ENCODE measurements around the gene UBR1. TPM values are rescaled to one million over a fixed set of nuclear protein-coding genes. Genes with fewer than 3 reads are reported as not detected.

UBR1 gene
- 21.9 and 22.3 TPM in 2 replicates for total RNA-seq (2022)
- Bru-seq, nascent RNA = percentile 73 among the genes with signal in this experiment
- percentile 70 among the genes with signal in this experiment for BruChase-seq, experiment 1, labeled RNA remaining after a 2-hour chase
- percentile 70 among the genes with signal in this experiment for BruChase-seq, experiment 2, labeled RNA remaining after a 6-hour chase
- long read RNA-seq, full-length matches to known transcripts = 2 of 8 reads
- long read RNA-seq, partial matches to known transcripts = 2 of 8 reads
- long read RNA-seq, other reads (novel, unspliced or antisense) = 4 of 8 reads

DNA sequence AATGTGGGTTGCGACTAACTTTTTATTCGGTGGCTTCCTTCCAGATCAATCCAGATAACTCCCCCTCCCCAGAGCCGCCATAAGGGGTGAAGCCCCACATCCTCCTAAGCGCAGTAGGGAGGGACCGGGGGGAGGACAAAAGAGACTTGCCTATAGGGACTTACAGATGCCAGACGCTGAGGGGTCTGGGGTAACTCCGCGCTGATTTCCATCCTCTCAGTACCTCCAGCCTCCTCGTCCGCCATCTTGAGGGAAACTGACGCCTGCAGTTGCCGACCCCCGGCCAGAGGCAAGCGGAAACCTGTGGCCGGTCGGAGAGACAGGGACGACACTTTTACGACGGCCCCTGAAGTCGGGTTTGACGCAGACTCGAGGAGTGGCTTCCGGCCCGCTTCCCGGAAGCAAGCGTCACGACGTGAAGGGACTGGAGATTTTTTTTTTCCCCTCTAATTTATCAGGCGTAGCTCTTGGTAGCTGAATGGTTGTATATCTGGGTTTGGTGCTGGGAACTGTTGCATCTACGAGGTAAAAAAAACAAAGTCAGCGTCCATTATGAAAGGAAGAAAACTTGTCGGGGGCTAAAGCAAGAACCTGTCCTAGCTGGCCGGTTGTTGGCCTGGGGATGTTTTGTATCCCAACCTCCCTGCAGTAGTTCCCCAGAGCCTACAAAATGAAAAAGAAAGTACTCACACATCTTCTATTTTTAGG lies at the start of gene UBR1:
UBR1 (minus strand) TSS at position 261 of the 708 bp plus-strand sequence; CDS start at position 245, 16 bp downstream.
- DNase-seq = peak; percentile 88 to 91
- no peaks in the 10 kb centered on the region for H3K4me1 ChIP-seq
- H3K4me3 ChIP-seq (ENCODE audit: low read depth, low read length) = peak within 1 kb of the TSS; percentile 67
- no peaks in the 10 kb centered on the region for H3K27me3 ChIP-seq (replicated peaks; ENCODE audit: control insufficient read depth, insufficient read depth, low read length)
- Mint-ChIP-seq H3K36me3 (ENCODE audit: insufficient read depth, unreplicated experiment) (peaks cover 21% of the 10 kb centered on the region), H3K4me1 (ENCODE audit: low read depth, unreplicated experiment) (peaks cover 6% of the 10 kb centered on the region), H3K27me3 (ENCODE audit: insufficient read depth, unreplicated experiment) (no peaks in the 10 kb centered on the region), H3K27ac (ENCODE audit: unreplicated experiment) (peak within 1 kb of the TSS; percentile 95), H3K9me3 (ENCODE audit: unreplicated experiment) (no peaks in the 10 kb centered on the region), H3K4me3 (ENCODE audit: unreplicated experiment) (peak within 1 kb of the TSS; percentile 88)
- intact Hi-C loops (cut with micrococcal nuclease; ENCODE audit: unreplicated experiment) = loop anchor here (1.0 to 2.0 kb wide), 4 partner anchors 17 to 79 kb away; partner anchors contain the start of genes CCNDBP1 and TMEM62
- ChIA-PET CTCF (no interaction called here), POLR2A (no interaction called here)
- TF ChIP-seq, protein P1, sequence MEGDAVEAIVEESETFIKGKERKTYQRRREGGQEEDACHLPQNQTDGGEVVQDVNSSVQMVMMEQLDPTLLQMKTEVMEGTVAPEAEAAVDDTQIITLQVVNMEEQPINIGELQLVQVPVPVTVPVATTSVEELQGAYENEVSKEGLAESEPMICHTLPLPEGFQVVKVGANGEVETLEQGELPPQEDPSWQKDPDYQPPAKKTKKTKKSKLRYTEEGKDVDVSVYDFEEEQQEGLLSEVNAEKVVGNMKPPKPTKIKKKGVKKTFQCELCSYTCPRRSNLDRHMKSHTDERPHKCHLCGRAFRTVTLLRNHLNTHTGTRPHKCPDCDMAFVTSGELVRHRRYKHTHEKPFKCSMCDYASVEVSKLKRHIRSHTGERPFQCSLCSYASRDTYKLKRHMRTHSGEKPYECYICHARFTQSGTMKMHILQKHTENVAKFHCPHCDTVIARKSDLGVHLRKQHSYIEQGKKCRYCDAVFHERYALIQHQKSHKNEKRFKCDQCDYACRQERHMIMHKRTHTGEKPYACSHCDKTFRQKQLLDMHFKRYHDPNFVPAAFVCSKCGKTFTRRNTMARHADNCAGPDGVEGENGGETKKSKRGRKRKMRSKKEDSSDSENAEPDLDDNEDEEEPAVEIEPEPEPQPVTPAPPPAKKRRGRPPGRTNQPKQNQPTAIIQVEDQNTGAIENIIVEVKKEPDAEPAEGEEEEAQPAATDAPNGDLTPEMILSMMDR (IDR thresholded peaks at IDR 0.05; ENCODE audit: insufficient read depth in 1 of 2, low read depth in 1 of 2, low read length in 1 of 2, severe bottlenecking in 1 of 2, unreplicated experiment in 1 of 2) = no peak
- no TSS peak for BruUV-seq (replicated peaks)
- no peaks in the 10 kb centered on the region; the same call in 1 of the 2 replicates for H3K36me3 ChIP-seq (ENCODE audit: control insufficient read depth, insufficient read depth, low read length)
- no peaks in the 10 kb centered on the region for H3K9me3 ChIP-seq

DNA sequence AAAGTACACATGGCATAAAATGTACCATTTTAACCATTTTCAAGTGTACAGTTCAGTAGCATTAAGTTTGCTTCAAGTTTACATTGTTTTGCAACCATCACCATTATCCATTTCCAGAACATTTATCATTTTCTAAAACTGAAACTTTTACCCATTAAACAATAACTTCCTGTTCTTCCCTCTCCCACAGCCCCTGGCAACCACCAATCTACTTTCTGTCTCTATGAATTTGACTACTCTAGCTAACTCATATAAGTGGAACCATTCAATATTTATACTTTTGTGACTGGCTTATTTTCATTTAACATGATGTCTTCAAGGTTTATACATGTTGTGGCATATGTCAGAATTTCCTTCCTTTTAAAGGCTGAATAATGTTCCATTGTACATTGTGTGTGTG lies 47.4 kb upstream of the UBR1 start:
- CTCF ChIA-PET = no interaction called here
- no TSS peak for BruUV-seq (replicated peaks)
- Mint-ChIP-seq H3K27me3 (ENCODE audit: insufficient read depth, unreplicated experiment) (no peaks in the 10 kb centered on the region), H3K4me1 (ENCODE audit: low read depth, unreplicated experiment) (no peaks in the 10 kb centered on the region), H3K9me3 (ENCODE audit: unreplicated experiment) (no peaks in the 10 kb centered on the region), H3K36me3 (ENCODE audit: insufficient read depth, unreplicated experiment) (peaks cover 9% of the 10 kb centered on the region), H3K27ac (ENCODE audit: unreplicated experiment) (no peak overlapping the region), H3K4me3 (ENCODE audit: unreplicated experiment) (no peak overlapping the region)
- POLR2A ChIA-PET = no interaction called here
- peaks cover 8% of the 10 kb centered on the region for H3K4me1 ChIP-seq
- no peaks in the 10 kb centered on the region for H3K36me3 ChIP-seq (ENCODE audit: control insufficient read depth, insufficient read depth, low read length)
- intact Hi-C loops (cut with micrococcal nuclease; ENCODE audit: unreplicated experiment) = no loop called here
- no peak for DNase-seq
- no peaks in the 10 kb centered on the region for H3K27me3 ChIP-seq (replicated peaks; ENCODE audit: control insufficient read depth, insufficient read depth, low read length)
- no peak overlapping the region for H3K4me3 ChIP-seq (ENCODE audit: low read depth, low read length)
- no peaks in the 10 kb centered on the region for H3K9me3 ChIP-seq
- TF ChIP-seq, protein P1 (IDR thresholded peaks at IDR 0.05; ENCODE audit: insufficient read depth in 1 of 2, low read depth in 1 of 2, low read length in 1 of 2, severe bottlenecking in 1 of 2, unreplicated experiment in 1 of 2) = no peak

DNA sequence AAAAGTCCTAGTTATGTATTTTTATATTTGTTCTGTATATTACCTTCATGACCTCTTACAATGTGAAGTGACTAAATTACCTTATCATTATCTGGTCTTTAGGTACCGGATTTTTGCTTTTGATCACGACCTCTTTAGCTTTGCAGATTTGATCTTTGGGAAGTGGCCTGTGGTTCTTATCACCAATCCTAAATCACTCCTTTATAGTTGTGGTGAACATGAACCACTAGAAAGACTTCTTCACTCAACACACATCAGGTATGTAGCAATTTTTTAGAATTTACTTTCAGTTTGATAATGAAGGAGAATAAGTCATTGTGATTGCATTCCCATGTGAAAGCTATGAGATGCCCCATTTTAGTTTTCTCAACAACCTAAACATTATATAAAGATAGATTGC lies 45.9 kb upstream of the UBR1 start:
- TF ChIP-seq, protein P1 (IDR thresholded peaks at IDR 0.05; ENCODE audit: insufficient read depth in 1 of 2, low read depth in 1 of 2, low read length in 1 of 2, severe bottlenecking in 1 of 2, unreplicated experiment in 1 of 2) = no peak
- no TSS peak for BruUV-seq (replicated peaks)
- Mint-ChIP-seq H3K36me3 (ENCODE audit: insufficient read depth, unreplicated experiment) (peaks cover 9% of the 10 kb centered on the region), H3K4me3 (ENCODE audit: unreplicated experiment) (no peak overlapping the region), H3K4me1 (ENCODE audit: low read depth, unreplicated experiment) (no peaks in the 10 kb centered on the region), H3K27me3 (ENCODE audit: insufficient read depth, unreplicated experiment) (no peaks in the 10 kb centered on the region), H3K9me3 (ENCODE audit: unreplicated experiment) (no peaks in the 10 kb centered on the region), H3K27ac (ENCODE audit: unreplicated experiment) (no peak overlapping the region)
- DNase-seq = no peak
- Histone ChIP-seq H3K4me3 (ENCODE audit: low read depth, low read length) (no peak overlapping the region), H3K36me3 (ENCODE audit: control insufficient read depth, insufficient read depth, low read length) (no peaks in the 10 kb centered on the region), H3K27me3 (replicated peaks; ENCODE audit: control insufficient read depth, insufficient read depth, low read length) (no peaks in the 10 kb centered on the region), H3K9me3 (no peaks in the 10 kb centered on the region), H3K4me1 (peaks cover 8% of the 10 kb centered on the region)
- intact Hi-C loops (cut with micrococcal nuclease; ENCODE audit: unreplicated experiment) = no loop called here
- CTCF ChIA-PET = no interaction called here
- POLR2A ChIA-PET = no interaction called here
